Measurements from ENCODE around the gene CEACAM19.

The CEACAM19 gene

DNA sequence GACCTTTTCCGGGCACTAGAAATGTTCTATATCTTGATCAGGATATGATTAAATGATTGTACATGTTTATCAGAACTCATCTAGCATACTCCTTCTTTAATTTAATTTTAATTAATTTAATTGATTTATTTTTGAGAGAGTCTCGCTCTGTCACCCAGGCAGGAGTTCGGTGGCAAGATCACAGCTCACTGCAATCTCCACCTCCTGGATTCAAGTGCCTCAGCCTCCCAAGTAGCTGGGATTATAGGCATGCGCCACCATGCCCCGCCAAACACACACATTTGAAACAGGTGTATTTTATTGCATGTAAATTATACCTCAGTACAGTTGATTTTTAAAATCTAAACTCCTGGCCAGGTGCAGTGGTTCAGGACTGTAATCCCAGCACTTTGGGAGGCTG lies 59.8 kb downstream of the CEACAM19 start:
- Histone ChIP-seq H3K4me1 (no peaks in the 10 kb centered on the region), H3K27ac (no peak overlapping the region), H3K4me2 (ENCODE audit: low read length) (no peak overlapping the region), H3K4me3 (ENCODE audit: low read depth, low read length) (no peak overlapping the region), H3K27me3 (ENCODE audit: control insufficient read depth, insufficient read depth, low read length) (no peaks in the 10 kb centered on the region), H2AFZ (no peak overlapping the region), H3K36me3 (ENCODE audit: control insufficient read depth, insufficient read depth, low read length) (no peaks in the 10 kb centered on the region), H3K9ac (no peak overlapping the region), H3K79me2 (no peaks in the 10 kb centered on the region), H3K9me3 (ENCODE audit: control insufficient read depth, low read length) (no peaks in the 10 kb centered on the region)
- TF ChIP-seq, protein P1, sequence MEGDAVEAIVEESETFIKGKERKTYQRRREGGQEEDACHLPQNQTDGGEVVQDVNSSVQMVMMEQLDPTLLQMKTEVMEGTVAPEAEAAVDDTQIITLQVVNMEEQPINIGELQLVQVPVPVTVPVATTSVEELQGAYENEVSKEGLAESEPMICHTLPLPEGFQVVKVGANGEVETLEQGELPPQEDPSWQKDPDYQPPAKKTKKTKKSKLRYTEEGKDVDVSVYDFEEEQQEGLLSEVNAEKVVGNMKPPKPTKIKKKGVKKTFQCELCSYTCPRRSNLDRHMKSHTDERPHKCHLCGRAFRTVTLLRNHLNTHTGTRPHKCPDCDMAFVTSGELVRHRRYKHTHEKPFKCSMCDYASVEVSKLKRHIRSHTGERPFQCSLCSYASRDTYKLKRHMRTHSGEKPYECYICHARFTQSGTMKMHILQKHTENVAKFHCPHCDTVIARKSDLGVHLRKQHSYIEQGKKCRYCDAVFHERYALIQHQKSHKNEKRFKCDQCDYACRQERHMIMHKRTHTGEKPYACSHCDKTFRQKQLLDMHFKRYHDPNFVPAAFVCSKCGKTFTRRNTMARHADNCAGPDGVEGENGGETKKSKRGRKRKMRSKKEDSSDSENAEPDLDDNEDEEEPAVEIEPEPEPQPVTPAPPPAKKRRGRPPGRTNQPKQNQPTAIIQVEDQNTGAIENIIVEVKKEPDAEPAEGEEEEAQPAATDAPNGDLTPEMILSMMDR (IDR thresholded peaks at IDR 0.05), result no peak

DNA sequence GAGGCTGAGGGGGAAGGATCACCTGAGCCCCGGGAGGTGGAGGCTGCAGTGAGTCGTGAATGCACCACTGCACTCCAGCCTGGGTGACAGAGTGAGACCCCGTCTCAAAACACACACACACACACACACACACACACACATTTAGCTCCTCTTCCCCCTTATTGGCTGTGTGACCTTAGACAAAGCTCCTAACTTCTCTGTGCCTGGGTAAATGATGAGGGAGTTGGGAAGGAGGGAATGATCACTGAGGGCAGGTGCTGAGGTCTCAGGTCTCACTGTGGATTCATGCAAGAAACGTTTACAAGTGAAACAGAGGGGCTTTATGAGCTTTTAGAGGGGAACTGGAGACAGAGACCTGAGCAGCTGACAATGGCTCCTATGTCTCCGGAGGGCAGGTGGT lies 60.3 kb downstream of the CEACAM19 start:
- Histone ChIP-seq H3K4me1 (no peaks in the 10 kb centered on the region), H3K79me2 (no peaks in the 10 kb centered on the region), H3K9me3 (ENCODE audit: control insufficient read depth, low read length) (no peaks in the 10 kb centered on the region), H3K36me3 (ENCODE audit: control insufficient read depth, insufficient read depth, low read length) (no peaks in the 10 kb centered on the region), H3K9ac (no peak overlapping the region), H3K27me3 (ENCODE audit: control insufficient read depth, insufficient read depth, low read length) (no peaks in the 10 kb centered on the region), H3K27ac (no peak overlapping the region), H3K4me2 (ENCODE audit: low read length) (no peak overlapping the region), H3K4me3 (ENCODE audit: low read depth, low read length) (no peak overlapping the region), H2AFZ (no peak overlapping the region)
- TF ChIP-seq, protein P1 (IDR thresholded peaks at IDR 0.05), result no peak

DNA sequence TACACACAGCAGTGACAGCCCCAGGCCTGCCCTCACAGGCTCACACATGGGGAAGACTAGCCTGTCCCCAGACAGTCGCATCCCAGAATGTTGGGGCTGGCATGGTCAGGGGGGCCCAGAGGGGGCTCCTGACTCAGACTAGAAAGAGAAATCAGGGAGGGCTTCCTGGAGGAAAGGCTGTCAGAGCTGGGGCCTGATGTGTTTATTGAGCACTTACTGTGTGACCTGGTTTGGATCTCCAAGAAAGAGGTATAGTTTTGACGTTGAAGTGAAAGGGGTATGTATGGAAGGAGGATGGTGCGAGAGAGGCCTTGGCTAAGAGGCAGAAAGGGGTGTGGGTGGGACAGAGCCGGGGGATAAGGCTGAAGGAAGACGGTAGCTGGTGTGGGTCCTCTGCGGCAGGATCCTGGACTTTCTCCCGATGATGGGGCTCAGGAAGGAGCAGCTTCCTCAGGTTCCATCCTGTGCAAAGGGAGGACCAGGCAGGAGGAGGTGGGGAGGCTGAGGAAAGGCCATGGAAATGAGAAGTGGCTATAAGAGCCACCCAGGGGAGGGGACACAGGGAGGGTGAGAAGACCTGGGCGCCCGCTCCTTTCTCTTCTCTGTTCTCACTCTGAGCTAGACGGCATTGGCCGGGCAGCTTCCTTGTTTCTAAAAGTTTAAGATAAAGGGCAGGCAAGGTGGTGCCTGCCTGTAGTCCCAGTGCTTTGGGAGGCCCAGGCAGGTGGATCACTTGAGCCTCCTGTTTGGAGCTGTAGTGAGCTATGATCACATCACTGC lies 61.1 kb downstream of the CEACAM19 start:
- H3K9me3 ChIP-seq (ENCODE audit: control insufficient read depth, low read length), result no peaks in the 10 kb centered on the region
- H3K27ac ChIP-seq, result no peak overlapping the region
- H3K79me2 ChIP-seq, result no peaks in the 10 kb centered on the region
- H3K4me3 ChIP-seq (ENCODE audit: low read depth, low read length), result no peak overlapping the region
- TF ChIP-seq, protein P1 (IDR thresholded peaks at IDR 0.05), result no peak
- H3K27me3 ChIP-seq (ENCODE audit: control insufficient read depth, insufficient read depth, low read length), result no peaks in the 10 kb centered on the region
- H3K36me3 ChIP-seq (ENCODE audit: control insufficient read depth, insufficient read depth, low read length), result no peaks in the 10 kb centered on the region
- no peaks in the 10 kb centered on the region for H3K4me1 ChIP-seq
- no peak overlapping the region for H3K4me2 ChIP-seq (ENCODE audit: low read length)
- H2AFZ ChIP-seq, result no peak overlapping the region
- H3K9ac ChIP-seq, result no peak overlapping the region

All from parathyroid adenoma (tissue), 2 donors.